SU-DHL-6 (cell line): ENCODE measurements around the gene CAPN13.

ENCODE experiments used
- H2AFZ ChIP-seq: fragments of 200-600 bp; sonication (generic); 2 replicates; pipeline ENCODE4 v1.6.1; 2014; ENCODE audit warnings: low read depth, mild to moderate bottlenecking, moderate library complexity, mixed read lengths, antibody characterized with exemption, low read length; ENCODE audit not compliant: severe bottlenecking
- H3F3A ChIP-seq: fragments of 200-600 bp; shearing (Covaris generic); 2 replicates; pipeline ENCODE4 v1.6.0; 2016; ENCODE audit warnings: antibody characterized with exemption, mild to moderate bottlenecking; ENCODE audit not compliant: insufficient read depth
- H3K27ac ChIP-seq: fragments of 200-600 bp; sonication (generic); 2 replicates; pipeline ENCODE4 v1.5.1; 2016; ENCODE audit warnings: low read depth, mild to moderate bottlenecking, low read length, moderate library complexity, mixed read lengths
- H3K27me3 ChIP-seq: fragments of 200-600 bp; sonication (generic), shearing (Covaris generic); 2 replicates; pipeline ENCODE4 v1.6.0; 2014; ENCODE audit warnings: mild to moderate bottlenecking, low read length
- H3K36me3 ChIP-seq: fragments of 200-600 bp; sonication (generic); 2 replicates; pipeline ENCODE4 v1.6.1; 2014; ENCODE audit warnings: mild to moderate bottlenecking, low read length, mixed read lengths
- H3K4me2 ChIP-seq: fragments of 300-600, 200-600 bp; shearing (Covaris generic), sonication (generic); 2 replicates; pipeline ENCODE4 v1.6.0; 2014; ENCODE audit warnings: low read length, low read depth, mild to moderate bottlenecking; ENCODE audit not compliant: poor library complexity, severe bottlenecking
- H3K4me3 ChIP-seq: fragments of 200-600 bp; sonication (generic); 2 replicates; pipeline ENCODE4 v1.5.1; 2014; ENCODE audit warnings: antibody characterized with exemption, low read length, mild to moderate bottlenecking, mixed read lengths; ENCODE audit not compliant: insufficient read depth, poor library complexity, severe bottlenecking
- H3K79me2 ChIP-seq: fragments of 200-600 bp; sonication (generic); 2 replicates; pipeline ENCODE4 v1.6.1; 2014; ENCODE audit warnings: mild to moderate bottlenecking, low read length, moderate library complexity; ENCODE audit not compliant: insufficient read depth
- H3K9ac ChIP-seq: fragments of 200-600 bp; sonication (generic); 2 replicates; pipeline ENCODE4 v1.7.0; 2014; ENCODE audit warnings: mild to moderate bottlenecking, low read length
- H3K9me2 ChIP-seq: fragments of 200-600 bp; sonication (generic); replicated peaks from 2 replicates; pipeline ENCODE4 v1.6.1; 2014; ENCODE audit warnings: low read length; ENCODE audit not compliant: insufficient read depth
- H3K9me3 ChIP-seq: fragments of 200-600 bp; sonication (generic); 2 replicates; pipeline ENCODE4 v1.6.1; 2014; ENCODE audit warnings: low read length, mixed read lengths; ENCODE audit not compliant: insufficient read depth
- H4K20me1 ChIP-seq: fragments of 200-600 bp; sonication (generic); 2 replicates; pipeline ENCODE4 v1.6.1; 2014; ENCODE audit warnings: low read depth, mild to moderate bottlenecking, antibody characterized with exemption, low read length, moderate library complexity, mixed read lengths
- EZH2phosphoT487 ChIP-seq: fragments of 200-600 bp; sonication (generic), shearing (Covaris generic); conservative IDR thresholded peaks from 2 replicates; pipeline ENCODE4 v1.6.1; 2018; ENCODE audit warnings: mild to moderate bottlenecking, antibody characterized with exemption, low read length, moderate library complexity, mixed read lengths
- TF ChIP-seq, protein P1 (sequence below): fragments of 200-600 bp; sonication (generic); IDR thresholded peaks from one replicate; pipeline ENCODE4 v1.5.1; 2017; ENCODE audit warnings: antibody characterized with exemption, mild to moderate bottlenecking, low read length, moderate library complexity; ENCODE audit not compliant: insufficient read depth, poor library complexity, severe bottlenecking

Gene CAPN13

DNA sequence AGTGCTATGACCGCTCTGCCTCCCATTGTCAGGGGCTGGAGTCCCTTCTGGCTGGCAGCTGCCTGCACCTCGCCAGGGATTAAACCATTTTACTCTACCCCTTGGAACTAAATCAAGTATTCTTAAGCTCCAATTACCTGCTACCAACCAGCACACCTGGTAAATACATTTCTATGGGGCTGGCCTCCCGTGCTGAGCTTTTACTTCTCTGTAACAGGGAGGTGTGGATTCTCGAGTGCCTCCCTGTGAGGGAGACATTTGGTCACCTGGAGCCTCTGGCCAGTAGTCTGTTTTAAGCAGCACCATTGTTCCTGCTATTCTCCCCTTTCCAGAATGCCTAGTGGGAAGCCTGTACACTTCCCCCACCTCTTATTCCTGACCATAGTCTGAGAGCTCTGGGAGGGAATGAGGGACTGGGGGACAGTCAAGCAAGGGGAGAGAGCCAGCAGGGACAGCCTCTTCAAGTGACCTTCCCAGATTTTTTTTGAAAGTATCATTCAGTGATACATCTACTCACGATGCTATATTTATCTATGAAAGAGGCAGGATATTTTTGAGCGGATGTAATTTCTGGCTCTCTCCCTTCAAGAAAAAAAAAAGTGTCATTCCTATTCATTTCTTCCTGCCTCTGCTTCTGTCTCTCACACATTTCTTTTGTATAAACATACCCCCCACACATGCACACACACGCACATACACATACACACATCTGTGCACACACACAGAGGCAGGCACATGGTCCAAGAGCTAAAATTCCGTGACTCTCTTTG, 112.8 kb downstream of the CAPN13 start:
- no peak overlapping the region for H2AFZ ChIP-seq
- H4K20me1 ChIP-seq: no peaks in the 10 kb centered on the region
- H3K36me3 ChIP-seq: no peaks in the 10 kb centered on the region
- H3K4me2 ChIP-seq: no peak overlapping the region
- H3F3A ChIP-seq: no peaks in the 10 kb centered on the region
- no peaks in the 10 kb centered on the region for H3K9me2 ChIP-seq
- no peaks in the 10 kb centered on the region for H3K79me2 ChIP-seq
- H3K9me3 ChIP-seq: no peaks in the 10 kb centered on the region
- no peak overlapping the region for H3K9ac ChIP-seq
- no peaks in the 10 kb centered on the region for H3K27me3 ChIP-seq
- TF ChIP-seq, protein P1, sequence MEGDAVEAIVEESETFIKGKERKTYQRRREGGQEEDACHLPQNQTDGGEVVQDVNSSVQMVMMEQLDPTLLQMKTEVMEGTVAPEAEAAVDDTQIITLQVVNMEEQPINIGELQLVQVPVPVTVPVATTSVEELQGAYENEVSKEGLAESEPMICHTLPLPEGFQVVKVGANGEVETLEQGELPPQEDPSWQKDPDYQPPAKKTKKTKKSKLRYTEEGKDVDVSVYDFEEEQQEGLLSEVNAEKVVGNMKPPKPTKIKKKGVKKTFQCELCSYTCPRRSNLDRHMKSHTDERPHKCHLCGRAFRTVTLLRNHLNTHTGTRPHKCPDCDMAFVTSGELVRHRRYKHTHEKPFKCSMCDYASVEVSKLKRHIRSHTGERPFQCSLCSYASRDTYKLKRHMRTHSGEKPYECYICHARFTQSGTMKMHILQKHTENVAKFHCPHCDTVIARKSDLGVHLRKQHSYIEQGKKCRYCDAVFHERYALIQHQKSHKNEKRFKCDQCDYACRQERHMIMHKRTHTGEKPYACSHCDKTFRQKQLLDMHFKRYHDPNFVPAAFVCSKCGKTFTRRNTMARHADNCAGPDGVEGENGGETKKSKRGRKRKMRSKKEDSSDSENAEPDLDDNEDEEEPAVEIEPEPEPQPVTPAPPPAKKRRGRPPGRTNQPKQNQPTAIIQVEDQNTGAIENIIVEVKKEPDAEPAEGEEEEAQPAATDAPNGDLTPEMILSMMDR: no peak
- TF ChIP-seq EZH2phosphoT487: no peak
- H3K27ac ChIP-seq: no peak overlapping the region
- no peak overlapping the region for H3K4me3 ChIP-seq

- Histone ChIP-seq H3K9me2 (no peaks in the 10 kb centered on the region), H3K4me3 (no peak overlapping the region), H2AFZ (no peak overlapping the region), H3K27me3 (no peaks in the 10 kb centered on the region), H4K20me1 (no peaks in the 10 kb centered on the region), H3K36me3 (no peaks in the 10 kb centered on the region), H3K4me2 (no peak overlapping the region), H3K79me2 (no peaks in the 10 kb centered on the region), H3F3A (no peaks in the 10 kb centered on the region), H3K9ac (no peak overlapping the region; the same call in 1 of the 2 replicates), H3K27ac (no peak overlapping the region), H3K9me3 (no peaks in the 10 kb centered on the region)
- TF ChIP-seq, protein P1: no peak
- no peak for TF ChIP-seq EZH2phosphoT487
Measured at GRCh38 chr2:30693821-30694281, 113.4 kb downstream of the CAPN13 start.

- Histone ChIP-seq H3K27me3 (no peaks in the 10 kb centered on the region), H3K9me3 (no peaks in the 10 kb centered on the region), H2AFZ (no peak overlapping the region), H3K9ac (no peak overlapping the region), H3K4me3 (no peak overlapping the region), H3F3A (no peaks in the 10 kb centered on the region), H3K27ac (no peak overlapping the region), H3K4me2 (no peak overlapping the region), H3K9me2 (no peaks in the 10 kb centered on the region), H3K36me3 (no peaks in the 10 kb centered on the region), H3K79me2 (no peaks in the 10 kb centered on the region), H4K20me1 (no peaks in the 10 kb centered on the region)
- TF ChIP-seq, protein P1: no peak
- TF ChIP-seq EZH2phosphoT487: no peak
Measured at GRCh38 chr2:30692829-30693275, 114.4 kb downstream of the CAPN13 start.
